Activated CD8-positive, alpha-beta memory T cell treated with anti-CD3 and anti-CD28 coated beads for 4 hours (primary cell): Measurements from ENCODE around the gene FBXL7.

Experiments
- DNase-seq, 2 donors: peaks; one replicate each; pipeline ENCODE4 v3.0.0-alpha.2; 2020; ENCODE audit warnings: low read depth in 2 of 2

Gene FBXL7

GRCh38 chr5:15768936-15769335 is 269.0 kb downstream of the FBXL7 start:
- DNase-seq: no peak

- no peak for DNase-seq
Measured at GRCh38 chr5:15772131-15772530, 272.2 kb downstream of the FBXL7 start.

GRCh38 chr5:15774632-15775031 is 274.7 kb downstream of the FBXL7 start:
- no peak for DNase-seq

DNA sequence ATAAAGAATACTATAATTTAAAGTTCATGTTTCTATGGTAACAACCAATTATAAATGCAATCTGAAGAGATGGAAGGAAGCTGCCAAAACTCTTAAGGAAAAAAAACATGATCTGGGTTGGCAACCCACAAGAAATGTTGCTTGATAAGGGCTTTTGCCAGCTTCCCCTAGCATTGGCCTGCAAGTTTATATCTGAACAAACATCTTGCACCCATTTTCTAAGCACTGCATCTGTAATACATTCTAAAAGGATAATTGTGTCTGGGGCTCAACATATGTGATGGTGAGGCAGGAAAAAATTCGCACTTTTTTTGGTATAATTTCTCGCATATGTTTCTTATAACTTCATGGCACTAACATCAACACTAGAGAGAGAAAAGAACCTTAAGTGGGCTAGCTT is 276.4 kb downstream of the FBXL7 start:
- DNase-seq: no peak

DNA sequence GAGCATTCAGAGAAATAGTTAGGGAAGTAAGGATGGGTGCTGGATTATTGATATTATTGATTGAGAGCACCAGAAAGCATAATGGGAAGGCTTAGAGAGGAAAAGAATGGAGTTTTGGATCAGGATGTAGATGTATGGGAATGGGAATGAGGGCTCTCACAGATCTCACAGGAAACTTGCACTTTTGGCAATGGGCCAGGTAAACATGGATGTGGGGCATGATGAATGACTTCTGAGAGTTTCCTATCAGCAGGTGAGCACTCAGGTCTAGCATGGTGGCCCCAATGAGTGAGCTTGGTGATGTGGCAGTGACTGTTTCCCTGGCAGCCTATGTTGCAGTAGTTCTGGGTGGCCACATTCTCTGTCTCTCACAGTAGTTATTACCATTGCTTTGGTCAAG is 283.8 kb downstream of the FBXL7 start:
- DNase-seq: no peak

GRCh38 chr5:15785531-15785981 is 285.6 kb downstream of the FBXL7 start:
- no peak for DNase-seq

GRCh38 chr5:15786326-15786725 is 286.3 kb downstream of the FBXL7 start:
- no peak for DNase-seq

DNA sequence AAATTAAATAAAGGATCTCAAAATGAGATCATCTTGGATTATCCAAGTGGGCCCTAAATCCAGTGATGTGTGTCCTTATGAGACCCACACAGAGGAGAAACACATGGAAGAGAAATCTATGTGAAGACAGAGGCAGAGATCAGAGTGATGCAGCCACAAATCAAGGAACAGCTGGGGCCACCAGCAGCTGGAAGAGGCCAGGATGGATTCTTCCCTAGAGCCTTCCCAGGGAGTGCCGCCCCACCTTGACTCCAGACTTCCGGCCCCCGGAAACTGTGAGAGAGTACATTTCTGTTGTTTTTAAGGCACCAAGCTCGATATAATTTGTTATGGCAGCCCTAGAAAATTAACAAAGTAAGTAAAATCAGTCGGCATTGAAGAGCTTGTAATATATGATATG is 286.9 kb downstream of the FBXL7 start:
- DNase-seq: no peak

DNA sequence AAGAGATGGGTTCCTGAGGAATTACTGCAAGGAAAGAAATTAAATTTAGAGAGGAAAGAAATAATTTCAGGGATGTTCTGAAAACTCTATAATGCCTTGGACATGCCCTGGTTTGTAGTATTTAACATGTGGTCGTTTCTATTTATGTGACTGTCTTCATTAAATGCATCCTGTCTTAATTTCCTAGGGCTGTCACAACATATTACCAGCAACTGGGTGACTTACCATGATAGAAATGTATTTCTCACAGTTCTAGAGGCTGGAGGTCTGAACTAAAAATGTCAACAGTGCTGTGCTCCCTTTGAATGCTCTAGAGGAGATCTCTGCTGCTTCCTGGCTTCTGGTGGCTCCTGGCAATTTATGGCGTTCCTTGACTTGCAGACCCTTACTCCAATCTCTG is 287.7 kb downstream of the FBXL7 start:
- no peak for DNase-seq

- no peak for DNase-seq
Measured at GRCh38 chr5:15789642-15790041, 289.7 kb downstream of the FBXL7 start.

GRCh38 chr5:15790446-15791018 is 290.6 kb downstream of the FBXL7 start:
- DNase-seq: no peak

GRCh38 chr5:15791274-15791673 is 291.3 kb downstream of the FBXL7 start:
- no peak for DNase-seq

- no peak for DNase-seq
Measured at GRCh38 chr5:15791859-15792258, 291.9 kb downstream of the FBXL7 start.

DNA sequence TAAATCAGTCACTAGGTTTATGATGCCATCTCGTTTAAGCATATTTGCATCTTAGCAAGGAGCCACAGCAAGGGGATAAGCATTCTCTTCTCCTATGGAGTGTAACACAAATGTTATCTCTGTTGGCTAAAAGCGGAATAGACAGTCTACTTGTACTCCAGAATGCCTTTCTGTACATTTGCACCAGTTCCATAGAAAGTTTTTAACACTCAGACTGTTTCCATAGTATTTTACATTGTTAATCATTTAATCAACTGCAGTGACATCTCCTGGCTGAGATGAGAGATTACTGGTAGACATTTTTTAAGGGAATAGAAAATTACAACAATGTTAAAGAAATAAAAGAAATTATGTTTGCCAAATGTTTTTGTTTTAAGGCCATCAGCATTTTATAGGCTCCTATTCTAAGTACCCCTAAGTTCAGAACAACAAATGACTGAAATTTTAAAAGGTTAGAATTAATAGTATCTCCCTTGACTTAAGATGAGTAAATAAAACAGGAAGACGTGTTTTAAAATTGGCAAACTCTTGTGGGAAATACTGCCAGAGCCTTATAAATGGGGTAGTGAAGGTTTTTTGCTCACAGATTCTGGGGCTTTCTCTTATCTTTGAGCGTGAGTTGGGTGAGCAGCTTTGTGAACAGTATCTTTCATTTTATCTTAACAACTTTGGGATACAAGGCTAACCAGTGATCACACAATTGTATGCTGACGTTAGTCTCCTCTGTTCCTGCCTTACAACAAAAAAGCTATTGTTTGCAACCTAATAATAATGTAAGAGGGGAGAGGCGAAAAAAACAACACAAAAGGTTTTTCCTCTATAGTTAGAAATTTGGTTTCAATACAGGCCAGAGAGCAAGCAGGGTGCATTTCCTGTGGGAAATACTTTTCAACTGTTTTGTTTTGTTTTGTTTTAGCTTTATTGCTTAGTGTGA is 294.3 kb downstream of the FBXL7 start:
- no peak for DNase-seq

DNA sequence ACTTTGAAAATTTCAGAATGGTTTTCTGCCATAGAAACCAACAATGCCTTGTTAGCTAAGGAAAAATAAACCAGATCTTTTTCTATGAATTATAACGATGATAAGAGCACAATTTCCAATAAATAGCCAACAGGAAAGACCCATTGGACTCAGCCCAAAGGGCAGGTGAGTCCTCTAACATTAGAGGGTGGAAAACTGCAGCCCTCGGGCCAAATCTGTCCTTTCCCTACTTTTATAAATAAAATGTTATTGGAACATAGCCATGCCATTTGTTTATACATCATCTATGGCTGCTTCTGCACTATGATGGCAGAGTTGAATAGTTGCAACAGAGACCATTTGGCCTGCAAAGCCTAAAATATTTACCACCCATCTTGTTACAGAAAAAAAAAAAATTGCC is 296.1 kb downstream of the FBXL7 start:
- no peak for DNase-seq

DNA sequence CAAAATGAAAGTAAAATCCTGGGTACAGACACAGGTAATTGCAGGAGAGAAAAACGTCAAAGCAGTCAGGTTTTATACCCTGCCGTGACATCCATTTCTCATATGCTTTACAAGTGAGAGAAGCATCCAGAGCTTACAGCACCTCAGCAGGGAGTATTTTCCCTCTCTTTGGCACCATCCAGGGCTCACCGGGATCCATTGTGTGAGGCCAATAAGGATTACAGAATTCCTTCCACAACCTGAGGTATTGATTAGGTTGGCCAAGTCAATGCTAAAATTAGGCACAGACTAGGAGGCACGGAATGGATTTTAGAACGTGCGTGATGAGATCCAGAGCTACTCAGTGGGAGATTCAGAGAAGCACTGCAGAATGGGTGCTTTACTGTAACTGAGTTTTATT is 296.6 kb downstream of the FBXL7 start:
- DNase-seq: no peak

GRCh38 chr5:15797116-15797515 is 297.1 kb downstream of the FBXL7 start:
- no peak for DNase-seq

- DNase-seq: no peak
Measured at GRCh38 chr5:15798006-15798405, 298.0 kb downstream of the FBXL7 start.

- DNase-seq: no peak
Measured at GRCh38 chr5:15799014-15799413, 299.0 kb downstream of the FBXL7 start.

DNA sequence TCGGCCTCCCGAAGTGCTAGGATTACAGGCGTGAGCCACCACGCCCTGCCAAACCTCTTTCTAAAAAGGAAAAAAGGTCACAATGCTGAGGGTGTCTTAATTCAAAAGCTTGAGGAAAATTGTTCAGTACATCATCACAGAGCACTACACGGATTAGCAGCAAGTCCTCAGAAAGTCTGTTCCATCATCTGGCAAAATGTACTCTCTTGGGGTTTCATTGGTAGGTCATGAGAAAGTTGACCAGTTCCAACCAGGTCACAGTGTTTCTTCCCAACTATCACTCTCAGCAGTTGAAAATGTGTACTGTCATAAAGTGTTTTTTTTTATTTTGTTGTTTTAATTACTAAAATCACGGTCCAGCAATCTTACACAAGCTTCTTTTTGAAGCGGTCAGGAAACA is 299.6 kb downstream of the FBXL7 start:
- no peak for DNase-seq

DNA sequence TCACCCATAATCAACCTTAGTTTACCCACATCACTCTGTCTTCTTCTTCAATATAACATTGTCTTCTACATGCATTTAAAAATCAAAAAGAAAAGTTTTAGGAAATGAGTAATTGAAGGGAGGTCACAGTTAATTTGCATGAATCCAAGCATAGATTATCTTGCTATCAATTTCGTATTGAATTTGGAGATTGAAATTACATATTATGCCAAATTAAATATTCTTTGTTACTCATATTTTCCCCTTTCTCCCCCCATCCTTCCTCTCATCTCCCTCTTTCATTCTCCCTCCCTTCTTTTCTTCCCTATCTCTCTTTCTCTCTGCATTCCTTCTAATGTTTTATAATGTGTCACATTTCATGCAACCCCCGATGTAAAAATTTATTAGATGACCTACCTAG is 303.3 kb downstream of the FBXL7 start:
- no peak for DNase-seq

- no peak for DNase-seq
Measured at GRCh38 chr5:15806613-15807012, 306.6 kb downstream of the FBXL7 start.

DNA sequence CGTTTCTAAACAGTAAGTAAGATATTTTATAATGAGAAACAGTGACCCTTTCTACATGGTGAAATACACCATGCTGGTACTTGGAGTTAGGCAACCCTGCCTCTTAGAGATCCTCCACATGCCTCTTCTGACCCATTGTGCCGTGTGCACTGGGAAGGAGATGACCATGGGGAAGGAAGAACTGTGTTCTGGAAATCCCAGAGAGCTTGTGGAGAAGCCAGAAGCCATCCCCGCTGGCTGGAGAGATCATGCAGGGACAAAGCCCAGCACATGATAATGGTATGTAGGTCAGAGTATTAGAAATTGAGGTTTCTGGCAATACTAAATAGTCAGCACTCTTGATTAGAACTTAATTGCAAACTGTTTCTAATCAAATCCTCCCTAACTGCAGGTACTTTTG is 307.3 kb downstream of the FBXL7 start:
- no peak for DNase-seq
